HG03439 (cell line): ENCODE results near the gene FNBP1.
"Not testable (repeated sequence)": the region's sequence is repeated elsewhere in the genome, so short reads cannot be mapped to it uniquely, and the experiment has no call there.

Experiments
- ATAC-seq: cut with Tn5 transposase; IDR thresholded peaks from one replicate; pipeline ENCODE4 v1.9.1; 2021; ENCODE audit warnings: mild to moderate bottlenecking, moderate library complexity; ENCODE audit not compliant: unreplicated experiment

FNBP1 gene

DNA sequence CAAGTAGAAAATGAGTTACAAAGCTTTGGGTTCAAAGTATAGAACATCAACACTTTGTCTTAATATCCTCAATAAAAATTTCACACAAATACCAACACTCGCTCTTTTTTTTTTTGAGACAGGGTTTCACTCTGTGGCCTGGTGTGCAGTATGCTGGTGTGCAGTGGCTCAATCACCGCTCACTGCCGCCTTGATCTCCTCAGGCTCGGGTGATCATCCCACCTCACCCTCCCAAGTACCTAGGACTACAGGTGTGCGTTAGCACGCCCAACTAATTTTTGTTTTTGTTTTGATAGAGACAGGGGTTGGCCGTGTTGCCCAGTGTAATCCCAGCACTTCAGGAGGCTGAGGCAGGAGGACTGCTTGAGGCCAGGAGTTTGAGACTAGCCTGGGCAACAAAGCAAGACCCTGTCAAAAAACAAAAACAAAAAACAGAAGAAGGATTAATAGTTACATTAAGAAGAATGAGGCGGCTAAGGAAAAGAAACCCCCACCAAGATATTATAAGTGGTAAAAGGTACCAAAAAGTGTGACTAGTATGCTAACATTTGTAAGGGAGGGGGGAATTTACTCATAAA lies 20.3 kb downstream of the FNBP1 start:
- ATAC-seq: no peak

DNA sequence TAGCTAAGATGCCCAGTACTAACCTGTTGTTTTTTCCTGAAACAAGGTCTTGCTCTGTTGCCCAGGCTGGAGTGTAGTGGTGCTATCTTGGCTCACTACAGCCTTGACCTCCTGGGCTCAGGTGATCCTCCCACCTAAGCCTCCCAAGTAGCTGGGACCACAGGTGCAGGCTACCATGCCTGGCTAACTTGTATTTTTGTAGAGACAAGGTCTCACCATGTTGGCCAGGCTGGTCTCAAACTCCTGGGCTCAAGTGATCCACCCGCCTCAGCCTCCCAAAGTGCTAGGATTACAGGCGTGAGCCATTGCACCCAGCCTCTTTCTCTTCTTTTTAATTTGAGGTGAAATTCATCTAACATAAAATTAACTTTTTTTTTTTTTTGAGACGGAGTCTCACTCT lies 21.1 kb downstream of the FNBP1 start:
- ATAC-seq: not testable (repeated sequence)

DNA sequence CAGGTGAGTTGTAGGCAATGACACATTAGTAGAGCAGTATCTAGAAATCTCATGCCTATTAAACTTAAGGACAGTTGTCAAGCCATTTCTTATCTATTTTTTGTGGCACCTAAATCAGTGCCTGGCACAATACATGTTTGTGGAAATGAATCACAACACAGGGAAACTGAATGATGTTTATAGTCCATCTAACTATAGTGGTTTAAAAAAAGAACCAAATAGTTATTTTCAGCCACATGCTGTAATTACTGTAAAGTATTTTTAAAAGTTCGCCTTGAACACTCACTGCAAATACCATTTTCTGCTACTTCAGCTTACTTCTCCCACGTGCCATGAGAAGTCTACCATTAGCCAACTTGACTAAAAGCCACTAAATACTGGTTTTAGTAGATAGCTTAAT lies 21.9 kb downstream of the FNBP1 start:
- no peak for ATAC-seq

DNA sequence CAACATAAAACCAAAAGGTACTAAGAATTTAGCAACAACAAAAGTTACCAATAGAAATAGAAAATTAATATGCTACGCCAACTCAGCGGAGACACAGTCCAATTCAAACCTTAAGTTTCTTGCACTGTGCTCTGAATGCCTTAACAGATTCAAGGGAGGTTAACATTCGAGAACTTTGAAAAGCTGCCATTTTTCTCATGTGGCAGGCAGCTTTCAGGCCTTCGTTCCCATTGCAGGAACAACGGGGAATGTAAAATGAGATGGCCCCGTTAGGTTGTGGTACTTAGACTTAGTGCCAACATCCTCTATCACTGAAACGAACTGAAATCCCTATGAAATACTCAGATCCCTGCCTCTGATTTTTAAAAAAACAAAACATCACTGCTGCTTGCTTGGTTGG lies 22.4 kb downstream of the FNBP1 start:
- ATAC-seq: no peak

DNA sequence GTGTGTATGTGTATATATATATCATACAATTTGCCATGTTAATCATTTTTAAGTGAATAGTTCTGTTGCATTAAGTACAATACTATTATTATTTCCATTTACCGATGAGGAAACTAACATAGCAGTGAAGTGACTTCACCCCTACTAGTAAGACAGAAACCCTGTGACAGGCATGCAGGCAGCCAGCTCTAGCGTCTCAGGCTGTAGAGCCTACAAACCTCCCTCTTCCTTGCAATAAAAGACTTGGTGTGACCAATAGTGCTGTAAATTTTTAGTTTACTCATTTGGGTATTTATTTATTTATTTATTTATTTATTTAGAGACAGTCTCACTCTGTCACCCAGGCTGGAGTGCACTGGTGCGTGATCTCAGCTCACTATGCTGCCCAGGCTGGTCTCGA lies 24.7 kb downstream of the FNBP1 start:
- no peak for ATAC-seq

DNA sequence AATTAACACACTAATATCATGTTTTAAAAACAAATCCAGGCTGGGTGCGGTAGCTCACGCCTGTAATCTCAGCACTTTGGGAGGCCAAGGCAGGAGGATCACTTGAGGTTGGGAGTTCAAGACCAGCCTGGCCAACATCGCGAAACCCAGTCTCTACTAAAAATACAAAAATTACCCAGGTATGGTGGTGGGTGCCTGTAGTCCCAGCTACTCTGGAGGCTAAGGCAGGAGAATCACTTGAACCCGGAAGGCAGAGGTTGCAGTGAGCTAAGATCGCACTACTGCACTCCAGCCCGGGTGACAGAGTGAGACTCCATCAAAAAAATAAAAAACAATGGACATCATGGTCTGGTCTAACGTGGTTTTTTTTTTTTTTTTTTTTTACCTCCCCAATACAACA lies 25.5 kb downstream of the FNBP1 start:
- ATAC-seq: not testable (repeated sequence)

DNA sequence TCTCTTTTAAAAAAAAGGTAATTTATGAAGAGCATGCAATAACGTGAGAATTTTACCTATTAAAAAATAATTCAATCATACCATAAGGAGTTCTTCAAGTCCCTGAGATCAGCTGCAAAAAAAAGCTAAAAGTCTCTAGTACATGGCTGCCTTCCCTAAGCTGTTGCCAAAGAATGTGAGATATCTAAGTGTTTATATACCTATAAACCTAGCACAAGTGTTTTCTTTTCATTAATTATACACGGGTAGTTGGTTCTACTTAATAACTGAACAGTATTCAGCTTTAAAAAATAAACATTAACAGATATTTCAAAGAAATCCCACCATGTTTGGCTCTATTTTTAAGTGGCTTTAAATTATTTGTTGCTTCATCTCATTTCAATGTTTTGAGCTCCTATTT lies 25.9 kb downstream of the FNBP1 start:
- peak; percentile 2 for ATAC-seq

DNA sequence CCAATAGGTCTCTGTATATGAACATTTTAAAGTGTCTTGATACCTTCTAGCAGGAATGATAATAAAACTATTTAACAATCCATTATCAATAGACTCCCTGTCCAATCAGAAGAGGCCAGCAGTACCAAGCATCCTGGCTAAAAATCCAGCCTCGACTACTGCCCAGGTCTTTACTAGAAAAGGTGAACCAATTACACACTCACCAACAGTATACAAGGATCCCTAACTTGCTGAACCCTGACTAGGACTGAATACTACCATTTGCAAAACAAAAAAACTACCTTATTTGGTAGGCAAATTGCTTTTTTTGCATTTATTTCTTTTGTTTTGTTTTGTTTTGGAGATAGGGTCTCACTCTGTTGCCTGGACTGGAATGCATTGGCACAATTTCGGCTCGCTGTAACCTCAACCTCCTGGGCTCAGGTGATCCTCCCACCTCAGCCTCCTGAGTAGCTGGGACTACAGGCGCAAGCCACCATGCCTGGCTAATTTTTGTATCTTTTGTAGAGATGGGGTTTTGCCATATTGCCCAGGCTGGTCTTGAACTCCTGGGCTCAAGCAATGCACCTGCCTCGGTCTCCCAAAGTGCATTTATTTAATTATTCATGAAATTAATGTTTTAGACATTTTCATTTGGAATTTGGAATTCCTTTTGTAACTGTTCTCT lies 27.5 kb downstream of the FNBP1 start:
- ATAC-seq: no peak

DNA sequence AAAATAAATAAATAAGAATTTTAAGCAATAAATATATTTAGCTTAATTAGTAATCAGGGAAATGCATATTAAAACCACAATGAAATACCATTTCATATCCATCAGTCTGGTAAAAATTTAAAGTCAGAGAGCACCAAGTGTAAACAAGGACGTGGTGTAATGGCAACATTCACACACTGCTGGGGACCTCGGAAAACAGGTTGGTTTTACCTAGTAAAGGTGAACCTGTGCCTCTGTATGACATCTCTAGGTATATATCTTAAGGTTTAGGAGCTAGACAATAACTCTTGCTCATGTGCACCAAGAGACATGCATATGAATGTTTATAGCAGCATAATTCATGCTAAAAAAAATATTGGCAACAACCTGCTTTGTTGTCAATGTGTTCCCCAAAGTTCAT lies 29.7 kb downstream of the FNBP1 start:
- no peak for ATAC-seq

DNA sequence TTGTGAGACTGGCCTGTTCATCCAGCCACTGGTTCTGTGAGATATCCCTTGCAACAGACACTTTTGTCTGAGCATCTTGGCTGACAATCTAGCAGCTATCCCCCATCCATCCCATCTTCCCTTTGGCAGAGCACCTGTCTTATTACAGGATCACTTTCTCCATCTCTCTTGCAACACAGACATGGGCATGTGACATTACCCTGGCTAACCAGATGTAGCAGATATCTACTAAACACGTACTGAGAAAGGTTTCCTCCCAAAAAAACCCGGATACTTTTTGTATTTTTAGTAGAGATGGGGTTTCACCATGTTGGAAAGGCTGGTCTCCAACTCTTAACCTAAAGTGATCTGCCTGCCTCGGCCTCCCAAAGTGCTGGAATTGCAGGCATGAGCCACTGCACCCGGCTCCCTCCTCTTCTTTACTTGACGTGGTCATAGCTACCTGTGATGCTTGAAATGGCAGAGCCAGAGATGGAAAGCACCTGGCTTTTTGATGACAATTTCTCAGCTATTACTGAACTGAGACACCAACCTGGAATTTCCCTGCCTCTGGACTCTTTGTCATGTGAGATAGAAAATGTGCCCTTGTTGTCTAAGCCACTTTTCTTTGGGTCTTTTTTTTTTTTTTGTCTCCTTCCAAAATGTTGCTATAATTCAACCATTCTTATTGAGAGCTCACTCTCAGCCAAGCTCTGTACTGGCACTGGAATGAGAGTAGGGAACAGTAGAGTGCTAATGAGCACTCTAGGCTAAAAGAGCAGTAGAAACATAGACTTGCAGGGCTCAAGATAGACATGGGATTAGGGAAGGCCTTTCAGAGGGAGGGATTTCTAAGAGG lies 32.6 kb downstream of the FNBP1 start:
- peak; percentile 42 for ATAC-seq

DNA sequence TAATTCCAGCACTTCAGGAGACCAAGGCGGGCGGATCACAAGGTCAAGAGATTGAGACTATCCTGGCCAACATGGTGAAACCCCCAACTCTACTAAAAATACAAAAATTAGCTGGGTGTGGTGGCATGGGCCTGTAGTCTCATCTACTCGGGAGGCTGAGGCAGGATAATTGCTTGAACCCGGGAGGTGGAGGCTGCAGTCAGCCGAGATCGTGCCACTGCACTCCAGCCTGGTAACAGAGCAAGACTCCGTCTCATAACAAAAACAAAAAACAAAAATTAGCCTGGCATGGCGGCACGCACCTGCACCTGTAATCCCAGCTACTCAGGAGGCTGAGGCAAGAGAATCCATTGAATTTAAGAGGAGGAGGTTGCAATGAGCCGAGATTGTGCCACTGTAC lies 33.4 kb downstream of the FNBP1 start:
- ATAC-seq: not testable (repeated sequence)

DNA sequence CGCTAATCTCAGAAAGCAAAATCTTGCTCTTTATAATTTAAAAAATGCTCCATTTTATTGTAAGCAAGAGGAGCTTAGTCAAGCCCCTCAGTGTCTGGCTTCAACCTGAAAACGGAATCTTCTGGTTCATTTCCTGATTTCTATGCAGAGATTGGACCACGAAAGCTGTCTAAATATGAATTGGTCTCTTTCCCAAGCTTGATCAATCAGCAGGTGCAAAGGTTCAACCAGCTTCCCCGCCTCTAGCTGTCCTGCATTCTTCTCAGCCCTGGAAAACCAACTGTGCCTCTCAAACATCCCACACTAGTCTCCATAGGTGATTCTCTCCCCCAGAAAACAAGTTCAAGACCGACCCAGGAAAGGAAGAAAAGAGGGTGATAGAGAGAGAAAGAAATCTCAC lies 34.5 kb downstream of the FNBP1 start:
- ATAC-seq: no peak

DNA sequence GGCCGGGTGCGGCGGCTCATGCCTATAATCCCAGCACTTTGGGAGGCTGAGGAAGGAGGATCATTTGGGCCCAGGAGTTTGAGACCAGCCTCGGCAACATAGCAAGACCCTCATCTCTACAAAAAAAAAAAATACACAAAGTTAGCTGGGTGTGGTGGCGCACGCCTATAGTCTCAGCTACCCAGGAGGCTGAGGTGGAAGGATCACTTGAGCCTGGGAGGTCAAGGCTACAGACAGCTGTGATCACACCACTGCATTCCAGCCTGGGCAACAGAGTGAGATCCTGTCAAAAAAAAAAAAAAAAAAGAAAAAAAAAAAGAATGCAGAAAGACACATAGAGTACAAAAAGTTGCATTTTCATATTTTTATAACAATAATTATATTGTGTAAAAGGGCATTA lies 36.0 kb downstream of the FNBP1 start:
- not testable (repeated sequence) for ATAC-seq

DNA sequence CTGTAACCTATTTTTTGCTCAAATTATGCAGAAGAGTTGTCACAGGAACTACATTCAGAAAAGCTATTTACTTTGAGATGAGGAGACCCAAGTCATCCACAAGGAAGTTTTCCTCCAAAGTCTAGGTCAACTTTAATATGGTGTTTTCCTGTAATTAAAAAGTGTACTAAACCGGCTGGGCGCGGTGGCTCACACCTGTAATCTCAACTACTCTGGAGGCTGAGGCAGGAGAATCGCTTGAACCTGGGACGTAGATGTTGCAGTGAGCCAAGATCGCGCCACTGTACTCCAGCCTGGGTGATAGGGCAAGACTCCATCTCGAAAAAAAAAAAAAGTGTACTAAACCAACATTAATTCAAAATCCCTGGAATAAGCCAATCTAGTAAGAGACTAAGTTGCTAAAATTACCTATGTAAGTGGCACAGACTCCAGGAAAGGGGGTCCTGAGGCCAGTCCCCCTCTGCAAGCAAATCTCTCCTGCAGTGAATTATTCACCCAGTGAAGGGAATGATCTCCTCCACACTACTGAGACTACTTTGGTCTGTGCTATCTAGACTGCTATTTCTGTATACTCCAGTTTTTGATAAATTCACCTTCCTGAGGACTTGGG lies 38.9 kb downstream of the FNBP1 start:
- ATAC-seq: no peak

DNA sequence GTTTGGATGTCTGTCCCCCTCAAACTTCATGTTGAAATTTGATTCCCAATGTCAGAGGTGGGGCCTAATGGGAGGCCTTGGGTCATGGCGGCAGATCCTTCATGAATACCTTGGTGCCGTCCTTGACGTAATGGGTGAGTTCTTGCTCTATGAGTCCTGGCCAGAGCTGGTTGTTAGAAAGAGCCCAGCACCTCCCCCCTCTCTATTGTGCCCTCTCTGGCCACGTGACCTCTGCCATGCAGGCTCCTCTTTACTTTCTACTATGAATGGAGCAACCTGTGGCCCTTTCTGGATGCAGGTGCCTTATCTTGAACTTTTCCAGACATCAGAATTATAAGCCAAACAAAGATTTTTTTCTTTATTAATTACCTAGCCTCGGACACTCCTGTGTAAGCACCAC lies 40.7 kb downstream of the FNBP1 start:
- ATAC-seq: no peak

DNA sequence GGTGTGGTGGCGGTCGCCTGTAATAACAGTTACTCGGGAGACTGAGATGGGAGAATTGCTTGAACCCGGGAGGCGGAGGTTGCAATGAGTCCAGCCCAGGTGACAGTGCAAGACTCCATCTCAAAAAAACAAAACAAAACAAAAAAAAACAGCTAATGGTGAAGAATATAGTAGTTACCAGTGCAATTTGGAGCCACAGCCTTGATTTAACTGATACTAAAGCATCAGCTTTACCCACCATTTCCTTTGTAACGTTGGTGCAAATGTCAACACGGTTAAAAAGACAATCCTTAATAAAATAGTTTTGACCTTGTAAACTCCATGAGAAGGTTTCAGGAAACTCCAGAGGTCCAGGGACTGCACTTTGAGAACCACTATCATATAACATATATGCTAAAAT lies 41.8 kb downstream of the FNBP1 start:
- ATAC-seq: no peak

DNA sequence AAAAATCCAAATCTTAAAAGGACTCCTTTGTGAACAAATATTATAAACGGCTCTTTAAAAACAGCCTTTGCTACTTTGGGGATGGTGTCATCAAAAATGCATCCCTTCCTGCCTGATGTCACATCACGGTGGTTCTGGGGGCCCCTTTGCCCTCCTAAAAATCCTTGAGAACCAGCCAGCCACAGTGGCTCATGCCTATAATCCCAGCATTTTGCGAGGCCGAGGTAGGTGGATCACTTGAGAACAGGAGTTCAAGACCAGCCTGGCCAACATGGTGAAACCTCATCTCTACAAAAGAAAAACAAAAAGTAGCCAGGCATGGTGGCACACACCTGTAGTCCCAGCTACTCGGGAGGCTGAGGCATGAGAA lies 43.9 kb downstream of the FNBP1 start:
- ATAC-seq: no peak

DNA sequence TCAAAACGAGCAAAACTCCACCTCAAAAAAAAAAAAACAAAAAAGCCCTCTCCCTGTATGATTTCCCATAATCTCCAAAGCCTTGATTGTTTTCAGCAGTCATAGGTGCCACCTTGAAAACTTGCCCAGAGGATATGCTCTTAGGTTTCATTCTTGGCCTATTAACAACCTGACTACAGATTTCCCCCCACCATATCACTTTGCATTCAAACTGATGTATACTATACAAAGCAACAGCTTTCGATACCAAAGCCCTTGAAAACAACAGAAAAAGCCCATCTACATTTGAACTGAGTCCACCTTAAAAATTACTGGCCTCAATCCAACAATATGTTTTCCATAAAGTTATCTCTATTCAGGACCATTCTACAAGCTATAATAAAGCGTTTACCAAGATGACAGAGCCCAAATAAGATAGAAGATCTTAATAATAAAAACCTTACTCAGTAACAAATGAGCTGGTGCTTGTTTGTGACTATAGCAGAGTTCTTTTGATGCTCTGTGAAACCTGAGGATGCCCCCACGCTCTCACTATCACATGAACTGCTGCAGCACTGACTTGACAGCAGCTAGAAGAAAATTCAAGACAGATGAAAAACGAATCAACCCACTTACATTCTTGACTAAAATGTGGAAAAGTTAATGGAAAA lies 44.4 kb downstream of the FNBP1 start:
- no peak for ATAC-seq

DNA sequence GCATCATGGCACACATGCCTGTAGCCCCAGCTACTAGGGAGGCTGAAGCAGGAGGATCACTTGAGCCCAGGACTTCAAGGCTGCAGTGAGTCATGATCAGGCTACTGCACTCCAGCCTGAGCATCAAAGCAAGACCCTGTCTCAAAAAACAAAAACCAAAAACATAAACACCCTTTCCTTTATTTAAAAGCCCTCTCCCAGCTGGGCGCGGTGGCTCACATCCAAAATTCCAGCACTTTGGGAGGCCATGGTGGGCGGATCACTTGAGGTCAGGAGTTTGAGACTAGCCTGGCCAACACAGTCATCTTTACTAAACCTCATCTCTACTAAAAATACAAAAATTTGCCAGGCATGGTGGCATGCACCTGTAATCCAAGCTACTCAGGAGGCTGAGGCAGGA lies 45.3 kb downstream of the FNBP1 start:
- ATAC-seq: not testable (repeated sequence)

DNA sequence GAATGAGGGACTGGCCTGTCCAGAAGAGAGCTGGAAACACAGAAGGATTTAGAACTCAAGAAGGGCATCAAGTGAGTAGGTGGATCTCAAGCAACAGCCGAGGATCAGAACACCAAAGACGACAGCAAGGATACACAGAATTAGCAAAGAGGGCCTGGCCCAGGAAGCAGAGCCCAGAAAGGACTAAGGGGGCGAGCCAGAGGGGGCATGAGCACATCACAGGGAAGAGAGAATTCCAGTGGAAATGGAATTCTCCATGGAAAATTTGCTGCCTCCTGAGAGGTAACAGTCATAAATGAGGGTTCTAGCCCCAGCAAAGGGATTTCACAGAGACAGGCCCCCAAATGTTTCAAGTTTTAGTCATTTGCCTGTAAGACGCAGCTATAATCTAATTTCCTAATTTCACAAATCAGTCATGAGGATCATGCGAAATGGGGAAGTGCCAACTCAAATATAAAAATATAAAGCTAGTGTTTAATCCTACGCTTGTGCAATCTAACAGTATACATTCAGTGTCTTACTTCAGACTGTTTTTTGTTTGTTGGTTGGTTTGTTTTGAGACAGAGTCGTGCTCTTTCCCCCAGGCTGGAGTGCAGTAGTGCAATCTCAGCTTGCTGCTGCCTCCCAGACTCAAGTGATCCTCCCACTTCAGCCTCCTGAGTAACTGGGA lies 46.7 kb downstream of the FNBP1 start:
- no peak for ATAC-seq
